ENCODE measurements around the gene FBXO41. TPM values are rescaled to one million over a fixed set of nuclear protein-coding genes. Genes with fewer than 3 reads are reported as not detected.

Gene FBXO41
- polyA plus RNA-seq, 1 of the 3 experiments (the other 2 are of a cell fraction) = 3.1 TPM

DNA sequence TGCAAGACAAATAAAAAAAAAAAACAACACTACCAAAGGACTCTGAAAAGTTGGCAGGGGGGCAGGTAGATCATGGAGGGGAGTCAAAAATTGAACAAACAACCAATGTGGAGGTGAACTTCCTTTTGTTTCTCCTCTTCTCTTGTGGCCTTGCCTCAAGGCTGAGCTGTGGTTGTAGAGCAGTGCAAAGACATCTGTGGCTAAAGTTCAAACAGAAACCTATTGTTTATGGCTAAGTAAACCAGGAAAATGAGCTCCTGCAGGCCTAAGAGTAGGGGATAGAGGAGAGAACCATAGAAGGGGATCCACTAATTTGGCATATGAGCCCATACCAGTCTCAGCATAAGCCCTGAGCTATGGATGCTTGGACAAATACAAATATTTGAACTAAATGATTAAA is 49.3 kb upstream of the FBXO41 start (continued):
- TF ChIP-seq REST (IDR thresholded peaks at IDR 0.05; ENCODE audit: low read depth, low read length) (no peak), NFIC (IDR thresholded peaks at IDR 0.05; ENCODE audit: borderline replicate concordance) (no peak), YY1 (IDR thresholded peaks at IDR 0.05; ENCODE audit: low read depth) (no peak), FOXM1 (IDR thresholded peaks at IDR 0.05; ENCODE audit: low read depth) (no peak), RCOR1 (IDR thresholded peaks at IDR 0.05; ENCODE audit: low read length) (no peak), TAF1 (IDR thresholded peaks at IDR 0.05; ENCODE audit: borderline replicate concordance, low read depth, low read length) (no peak), FOSL2 (IDR thresholded peaks at IDR 0.05; ENCODE audit: borderline replicate concordance, low read depth) (no peak), CHD2 (IDR thresholded peaks at IDR 0.05; ENCODE audit: low read length, partially characterized antibody) (no peak), MEF2A (IDR thresholded peaks at IDR 0.05; ENCODE audit: borderline replicate concordance, low read depth) (no peak), EP300 (IDR thresholded peaks at IDR 0.05; ENCODE audit: borderline replicate concordance in 1 of 2, low read depth in 1 of 2, low read length in 1 of 2) (no peak), TCF12 (IDR thresholded peaks at IDR 0.05) (no peak)
- TF ChIP-seq, protein P1, sequence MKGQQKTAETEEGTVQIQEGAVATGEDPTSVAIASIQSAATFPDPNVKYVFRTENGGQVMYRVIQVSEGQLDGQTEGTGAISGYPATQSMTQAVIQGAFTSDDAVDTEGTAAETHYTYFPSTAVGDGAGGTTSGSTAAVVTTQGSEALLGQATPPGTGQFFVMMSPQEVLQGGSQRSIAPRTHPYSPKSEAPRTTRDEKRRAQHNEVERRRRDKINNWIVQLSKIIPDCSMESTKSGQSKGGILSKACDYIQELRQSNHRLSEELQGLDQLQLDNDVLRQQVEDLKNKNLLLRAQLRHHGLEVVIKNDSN (IDR thresholded peaks at IDR 0.05; ENCODE audit: borderline replicate concordance, low read depth) = no peak
- TF ChIP-seq, protein P2, sequence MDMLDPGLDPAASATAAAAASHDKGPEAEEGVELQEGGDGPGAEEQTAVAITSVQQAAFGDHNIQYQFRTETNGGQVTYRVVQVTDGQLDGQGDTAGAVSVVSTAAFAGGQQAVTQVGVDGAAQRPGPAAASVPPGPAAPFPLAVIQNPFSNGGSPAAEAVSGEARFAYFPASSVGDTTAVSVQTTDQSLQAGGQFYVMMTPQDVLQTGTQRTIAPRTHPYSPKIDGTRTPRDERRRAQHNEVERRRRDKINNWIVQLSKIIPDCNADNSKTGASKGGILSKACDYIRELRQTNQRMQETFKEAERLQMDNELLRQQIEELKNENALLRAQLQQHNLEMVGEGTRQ (IDR thresholded peaks at IDR 0.05; ENCODE audit: borderline replicate concordance, low read depth, low read length) = no peak

GRCh38 chr2:73324126-73324725 is 39.9 kb upstream of the FBXO41 start:
- Histone ChIP-seq H3K9ac (no peak overlapping the region), H3K4me1 (ENCODE audit: control insufficient read depth in 1 of 2, insufficient read depth in 2 of 2, low read depth in 1 of 2, low read length in 1 of 2) (no peaks in the 10 kb centered on the region), H3K36me3 (replicated peaks in 1 of 2; ENCODE audit: control insufficient read depth in 1 of 2, insufficient read depth in 2 of 2, low read length in 1 of 2) (no peaks in the 10 kb centered on the region), H3K9me2 (no peaks in the 10 kb centered on the region), H2AFZ (ENCODE audit: low read depth) (no peak overlapping the region), H3K27me3 (ENCODE audit: insufficient read depth) (peaks cover 15% of the 10 kb centered on the region; the same call in 1 of the 2 replicates), H3K4me3 (ENCODE audit: low read depth in 2 of 2, low read length in 1 of 2) (no peak overlapping the region), H3K27ac (ENCODE audit: low read depth in 2 of 2, low read length in 1 of 2) (no peak overlapping the region), H3K79me2 (ENCODE audit: insufficient read depth) (no peaks in the 10 kb centered on the region), H4K20me1 (ENCODE audit: insufficient read depth) (no peaks in the 10 kb centered on the region), H3K9me3 (no peaks in the 10 kb centered on the region), H3K4me2 (no peak overlapping the region), H3F3A (replicated peaks; ENCODE audit: insufficient read depth) (no peaks in the 10 kb centered on the region)
- TF ChIP-seq, protein P3, sequence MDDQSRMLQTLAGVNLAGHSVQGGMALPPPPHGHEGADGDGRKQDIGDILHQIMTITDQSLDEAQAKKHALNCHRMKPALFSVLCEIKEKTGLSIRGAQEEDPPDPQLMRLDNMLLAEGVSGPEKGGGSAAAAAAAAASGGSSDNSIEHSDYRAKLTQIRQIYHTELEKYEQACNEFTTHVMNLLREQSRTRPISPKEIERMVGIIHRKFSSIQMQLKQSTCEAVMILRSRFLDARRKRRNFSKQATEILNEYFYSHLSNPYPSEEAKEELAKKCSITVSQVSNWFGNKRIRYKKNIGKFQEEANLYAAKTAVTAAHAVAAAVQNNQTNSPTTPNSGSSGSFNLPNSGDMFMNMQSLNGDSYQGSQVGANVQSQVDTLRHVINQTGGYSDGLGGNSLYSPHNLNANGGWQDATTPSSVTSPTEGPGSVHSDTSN (IDR thresholded peaks at IDR 0.05) = no peak
- TF ChIP-seq MXI1 (IDR thresholded peaks at IDR 0.05; ENCODE audit: low read depth, low read length) (no peak), EP300 (IDR thresholded peaks at IDR 0.05; ENCODE audit: borderline replicate concordance in 1 of 2, low read depth in 1 of 2, low read length in 1 of 2) (no peak), FOSL2 (IDR thresholded peaks at IDR 0.05; ENCODE audit: borderline replicate concordance, low read depth) (no peak), SMC3 (IDR thresholded peaks at IDR 0.05; ENCODE audit: low read depth, low read length) (no peak), JUND (IDR thresholded peaks at IDR 0.05) (no peak), ZBTB33 (IDR thresholded peaks at IDR 0.05; ENCODE audit: borderline replicate concordance, low read depth) (no peak), RAD21 (IDR thresholded peaks at IDR 0.05; ENCODE audit: low read length) (no peak), RFX5 (IDR thresholded peaks at IDR 0.05; ENCODE audit: low read length) (no peak), TCF12 (IDR thresholded peaks at IDR 0.05) (no peak), CHD2 (IDR thresholded peaks at IDR 0.05; ENCODE audit: low read length, partially characterized antibody) (no peak), FOXJ3 (CRISPR knock-in tag; IDR thresholded peaks at IDR 0.05) (no peak), YY1 (IDR thresholded peaks at IDR 0.05; ENCODE audit: low read depth) (no peak)
- CTCF ChIA-PET = interaction anchor here (1.0 to 1.2 kb wide), 2 partner anchors 13 to 34 kb away, joined by 3 to 4 read pairs; no protein-coding TSS in a partner anchor
- POLR2A ChIA-PET = interaction anchor here (0.6 kb wide), 1 partner anchor 62 kb away, joined by 3 read pairs; the partner anchor contains the start of gene ALMS1
- 25% methylated on average over 13 of the region's 13 CpGs for WGBS (ENCODE audit: low lambda C conversion rate)
- no peak for DNase-seq

Measured in SK-N-SH (cell line).